HG03039 (cell line): Measurements from ENCODE around the gene FHOD3.

Experiments used
- ATAC-seq: cut with Tn5 transposase; IDR thresholded peaks from one replicate; pipeline ENCODE4 v1.9.1; 2021; ENCODE audit warnings: mild to moderate bottlenecking, moderate library complexity; ENCODE audit not compliant: unreplicated experiment

Gene FHOD3

DNA sequence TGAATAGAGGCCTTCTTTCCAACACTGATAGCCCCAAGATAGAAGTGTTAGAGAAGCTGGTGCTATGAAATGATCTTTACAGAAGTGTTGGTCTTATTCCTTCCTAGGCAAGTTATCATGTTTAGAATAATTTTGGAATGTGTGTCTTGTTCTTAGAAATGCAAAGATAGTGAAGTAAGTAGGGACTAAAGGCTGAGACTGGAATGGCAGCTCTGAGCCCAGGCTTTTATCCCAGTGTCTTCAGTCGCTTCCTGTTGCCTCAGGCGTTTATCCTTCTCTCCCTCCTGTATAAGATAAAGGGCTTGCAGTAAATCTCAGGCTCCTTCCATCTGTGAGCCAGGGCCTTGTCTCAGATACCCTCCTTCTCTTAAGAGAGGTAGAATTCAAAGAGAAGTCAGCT, 313.1 kb downstream of the FHOD3 start:
- no peak for ATAC-seq

DNA sequence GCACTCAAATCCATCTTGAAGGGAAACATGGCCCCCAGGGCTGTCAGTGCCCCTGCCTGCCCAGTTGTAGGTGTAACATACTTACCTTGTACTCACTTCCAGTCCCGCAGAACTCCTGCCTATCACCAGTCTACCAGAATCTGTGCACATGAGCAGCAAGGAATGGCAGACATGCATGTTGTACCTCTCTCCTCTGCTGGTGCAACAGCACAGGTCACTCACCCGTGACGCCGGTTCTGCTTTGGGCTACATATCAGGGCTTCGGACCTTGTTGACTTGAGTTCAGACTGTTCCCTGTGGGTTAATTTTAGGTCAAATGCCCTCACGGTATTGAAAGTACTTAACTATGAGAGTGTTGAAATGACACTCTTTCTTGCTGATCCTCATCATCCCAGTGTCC, 315.6 kb downstream of the FHOD3 start:
- ATAC-seq, result no peak

GRCh38 chr18:36613810-36614209, 316.3 kb downstream of the FHOD3 start:
- ATAC-seq, result no peak

DNA sequence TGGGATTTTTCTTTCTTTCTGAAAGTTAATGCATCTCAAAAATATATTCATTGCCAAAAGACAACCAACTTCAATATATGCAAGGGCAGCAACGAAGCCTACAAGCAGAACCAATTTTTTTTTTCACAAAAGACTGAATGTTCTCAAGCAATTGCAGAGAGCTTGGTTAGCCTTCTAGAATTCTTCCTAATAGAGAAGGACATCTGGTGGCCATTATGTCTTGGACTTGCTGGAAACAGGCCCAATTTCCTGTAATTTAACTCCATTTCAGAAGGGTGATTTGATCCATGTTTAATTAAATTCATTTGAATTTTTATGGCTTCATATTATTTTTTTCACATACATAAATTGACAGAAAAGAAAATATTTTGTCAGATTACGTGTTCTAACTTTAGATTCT, 323.3 kb downstream of the FHOD3 start:
- no peak for ATAC-seq

DNA sequence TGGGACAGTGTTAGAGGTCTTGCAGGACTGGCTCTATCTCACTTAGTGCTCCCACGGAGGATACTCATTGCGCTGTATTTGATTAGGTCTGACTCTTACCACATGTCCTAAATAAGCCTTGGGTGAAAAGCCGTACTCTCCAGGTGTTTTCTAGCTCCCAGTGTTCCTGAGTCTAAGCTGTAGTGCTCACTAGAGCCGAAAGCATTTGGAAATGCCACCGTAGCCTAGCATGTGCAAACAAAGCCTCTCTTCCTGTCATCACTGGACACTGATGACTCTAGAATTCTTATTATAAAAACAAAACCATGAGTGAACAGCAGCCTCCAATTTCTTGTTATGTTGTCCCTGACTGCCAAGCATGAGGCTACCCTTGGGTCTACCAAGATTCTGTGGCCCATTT, 325.1 kb downstream of the FHOD3 start:
- ATAC-seq, result no peak

DNA sequence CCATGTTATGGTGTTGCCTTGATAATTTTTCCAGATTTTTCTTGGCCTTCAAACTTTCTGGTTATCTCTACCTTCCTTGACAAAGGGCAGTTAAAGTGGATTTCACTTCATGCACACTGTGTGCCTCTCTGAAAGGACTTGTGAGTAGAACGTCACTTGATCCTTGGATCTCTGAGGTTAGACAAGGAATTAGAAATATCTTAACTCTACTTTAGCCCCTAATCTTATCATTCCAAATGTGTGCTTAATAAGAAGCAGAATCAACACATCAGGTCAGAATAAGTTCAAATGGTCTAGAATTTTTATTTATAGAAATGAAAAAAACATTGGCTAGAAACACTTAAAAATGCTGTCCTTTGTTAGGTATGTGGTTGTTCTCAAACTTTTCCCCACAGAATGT, 325.6 kb downstream of the FHOD3 start:
- ATAC-seq, result no peak

- ATAC-seq, result no peak
These were observed 326.2 kb downstream of the FHOD3 start for GRCh38 chr18:36623681-36624190.

- ATAC-seq, result no peak
These were observed 327.1 kb downstream of the FHOD3 start for GRCh38 chr18:36624451-36625167.

GRCh38 chr18:36625386-36625785, 327.9 kb downstream of the FHOD3 start:
- no peak for ATAC-seq

DNA sequence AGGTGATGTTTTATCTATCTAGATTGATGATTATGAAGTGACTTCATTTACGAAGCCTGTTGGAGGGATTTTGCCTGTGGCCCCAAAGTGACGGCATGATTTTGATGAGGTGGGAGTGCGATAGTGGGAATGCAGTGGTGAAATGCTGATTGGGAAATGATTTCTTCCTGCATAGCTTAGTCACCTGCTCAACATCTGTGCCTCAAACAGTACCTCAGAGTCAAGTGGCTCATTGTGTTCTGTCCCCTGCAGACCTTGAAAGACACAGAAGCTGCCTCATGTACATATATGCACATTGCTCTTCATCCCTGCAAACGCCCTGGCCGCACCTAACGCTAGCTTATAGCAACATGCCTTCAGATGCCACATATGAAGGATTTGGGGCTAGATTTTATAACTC, 330.1 kb downstream of the FHOD3 start:
- no peak for ATAC-seq

- ATAC-seq, result no peak
These were observed 331.1 kb downstream of the FHOD3 start for GRCh38 chr18:36628435-36629137.

- no peak for ATAC-seq
These were observed 331.6 kb downstream of the FHOD3 start for GRCh38 chr18:36629138-36629530.

DNA sequence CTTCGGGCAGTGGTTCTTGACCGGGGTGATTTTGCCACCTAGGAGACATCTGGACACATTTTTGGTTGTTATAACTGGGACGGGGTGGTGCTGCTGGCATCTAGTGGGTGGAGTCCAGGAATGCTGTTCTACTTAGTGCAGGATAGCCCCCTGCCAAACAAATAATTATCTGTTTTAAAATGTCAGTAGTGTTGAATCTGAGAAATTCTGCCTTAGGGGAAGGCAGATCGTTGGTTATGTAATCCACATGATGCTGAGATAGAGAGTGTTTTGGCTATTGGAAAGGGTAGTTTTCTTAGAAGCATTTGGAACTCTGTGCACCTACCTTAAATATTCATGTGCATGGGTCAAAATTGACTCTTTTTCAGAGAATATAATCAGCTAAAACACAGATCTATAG, 332.3 kb downstream of the FHOD3 start:
- ATAC-seq, result no peak

GRCh38 chr18:36630917-36631316, 333.4 kb downstream of the FHOD3 start:
- no peak for ATAC-seq

GRCh38 chr18:36633961-36634412, 336.5 kb downstream of the FHOD3 start:
- ATAC-seq, result peak; percentile 31

DNA sequence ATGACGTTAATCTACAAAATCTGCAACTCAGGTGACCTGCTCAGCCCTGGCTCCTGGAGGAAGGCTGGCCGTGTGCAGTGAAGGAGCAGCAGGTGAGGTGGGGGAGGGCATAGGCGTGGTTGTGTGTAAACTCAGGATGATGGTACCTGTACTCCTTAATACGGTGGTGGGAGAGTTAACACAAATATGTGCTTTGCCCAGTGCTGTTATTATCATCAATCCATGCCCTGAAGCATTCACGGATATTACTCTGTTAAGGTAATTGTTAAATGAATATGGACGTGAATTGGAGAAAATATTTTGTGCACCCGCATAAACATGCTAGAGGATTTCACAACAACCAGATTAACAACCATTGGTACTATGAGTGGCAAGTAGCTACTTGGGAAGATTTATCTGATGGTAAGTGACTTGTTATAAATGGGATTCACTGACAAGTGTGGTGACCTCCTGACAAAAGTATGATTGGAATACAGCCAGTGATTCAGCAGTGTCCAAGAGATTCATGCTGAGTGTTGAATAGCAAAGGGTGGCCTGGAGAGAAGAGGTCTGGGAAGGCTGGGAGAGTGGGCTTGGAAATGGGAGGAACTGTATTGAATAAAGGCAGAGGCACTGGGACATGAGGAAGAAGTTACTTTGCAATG, 337.2 kb downstream of the FHOD3 start:
- no peak for ATAC-seq

DNA sequence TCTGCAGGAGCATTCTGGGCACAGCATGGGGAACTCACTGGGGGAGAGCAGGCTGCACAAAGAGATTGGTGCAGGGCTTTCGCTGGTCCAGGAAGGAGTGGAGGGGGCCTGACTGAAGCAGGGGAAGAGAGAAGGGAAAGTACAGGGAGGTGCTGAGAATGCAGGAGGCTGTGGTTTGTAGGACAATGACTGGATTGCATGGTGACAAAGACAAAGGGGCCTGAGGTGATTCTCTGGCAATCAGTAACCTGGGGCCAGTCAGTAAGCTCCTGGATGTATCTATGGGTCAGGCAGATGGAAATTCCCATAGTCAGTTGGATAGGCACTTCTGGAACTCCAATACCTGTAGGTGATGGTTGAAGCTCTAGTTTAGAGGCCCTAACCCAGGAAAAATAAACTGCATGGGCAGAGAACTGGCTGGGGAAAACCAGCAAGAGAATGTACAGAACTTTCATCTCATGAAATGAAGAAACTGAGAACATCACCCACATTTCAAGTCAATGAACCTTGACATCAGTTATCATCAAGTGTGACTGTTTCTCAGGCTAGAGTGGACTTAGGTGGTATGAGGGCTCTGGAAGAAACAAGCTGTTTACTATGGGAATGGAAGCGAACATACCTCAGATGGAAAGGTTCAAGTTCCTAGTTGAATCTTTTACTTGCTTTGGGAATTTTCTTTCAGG, 338.0 kb downstream of the FHOD3 start:
- no peak for ATAC-seq

DNA sequence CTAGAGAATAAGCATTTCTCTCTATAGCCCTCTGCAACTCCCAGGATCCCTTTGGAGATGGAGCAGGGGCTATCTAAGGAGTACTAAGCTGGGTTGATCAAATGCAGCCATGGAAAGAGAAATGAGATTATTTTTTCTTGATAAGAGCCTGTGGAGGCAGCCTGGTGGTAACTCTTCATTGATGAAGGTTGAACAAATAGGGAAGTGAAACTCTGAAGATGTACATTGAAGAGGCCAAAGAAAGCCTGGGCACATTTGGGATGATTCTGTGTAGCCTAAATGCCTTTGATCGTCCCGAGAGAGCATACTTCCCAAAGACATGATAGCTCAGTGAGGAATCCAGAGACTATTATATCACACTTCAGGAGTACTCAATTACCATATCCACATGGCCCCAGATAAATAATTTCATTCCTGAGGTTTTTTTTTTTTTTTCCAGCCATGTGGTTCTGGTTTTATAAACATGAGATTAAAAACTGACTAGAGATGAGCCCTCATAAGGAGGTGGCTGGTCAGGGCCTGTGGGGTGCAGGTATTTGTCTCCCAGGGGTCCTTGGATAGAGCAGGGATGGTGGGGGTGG, 338.8 kb downstream of the FHOD3 start:
- ATAC-seq, result no peak

GRCh38 chr18:36638224-36638623, 340.7 kb downstream of the FHOD3 start:
- ATAC-seq, result peak; percentile 85

- ATAC-seq, result no peak
These were observed 342.8 kb downstream of the FHOD3 start for GRCh38 chr18:36640021-36640952.
